Mesothelial cell of epicardium (in vitro differentiated cells): ENCODE results near the gene RPUSD4. TPM values are rescaled to one million over a fixed set of nuclear protein-coding genes. Genes with fewer than 3 reads are reported as not detected.

Experiments
- DNase-seq, 2 experiments: peaks; one replicate each; pipeline ENCODE4 v3.0.0; 2021; ENCODE audit warnings: low spot score in 2 of 2; ENCODE audit not compliant: unreplicated experiment in 2 of 2
- H3K27ac Mint-ChIP-seq: 2 replicates; pipeline ENCODE4 v1.8.0; 2021; ENCODE audit warnings: mixed read lengths
- H3K27me3 Mint-ChIP-seq: 2 replicates; pipeline ENCODE4 v1.8.0; 2021; ENCODE audit warnings: low read depth, mixed read lengths
- H3K36me3 Mint-ChIP-seq: 2 replicates; pipeline ENCODE4 v1.8.0; 2021; ENCODE audit warnings: mixed read lengths
- H3K4me1 Mint-ChIP-seq: 2 replicates; pipeline ENCODE4 v1.8.0; 2021; ENCODE audit warnings: mixed read lengths
- H3K4me3 Mint-ChIP-seq: 2 replicates; pipeline ENCODE4 v1.8.0; 2021; ENCODE audit warnings: mild to moderate bottlenecking, moderate library complexity, mixed read lengths
- H3K9me3 Mint-ChIP-seq: 2 replicates; pipeline ENCODE4 v1.8.0; 2021; ENCODE audit warnings: mixed read lengths
- CTCF ChIP-seq: fragments of 200-600 bp; sonication (generic); IDR thresholded peaks from one replicate; pipeline ENCODE4 v1.5.0; 2021; ENCODE audit warnings: antibody characterized with exemption; ENCODE audit not compliant: unreplicated experiment
- total RNA-seq: library from RNA; stranded (reverse); gene quantifications from 3 replicates; pipeline ENCODE4 v1.2.1, GENCODE V29; 2021

RPUSD4 gene
- total RNA-seq, 1 donor from 2014 or later, result 41.6 TPM

- no peak overlapping the region for H3K4me3 Mint-ChIP-seq
- H3K4me1 Mint-ChIP-seq, result peaks cover 38% of the 10 kb centered on the region
- H3K36me3 Mint-ChIP-seq, result peaks cover 5% of the 10 kb centered on the region
- no peak for TF ChIP-seq CTCF
- no peak for DNase-seq
- no peak overlapping the region for H3K27ac Mint-ChIP-seq
- peaks cover 10% of the 10 kb centered on the region for H3K9me3 Mint-ChIP-seq
- H3K27me3 Mint-ChIP-seq, result no peaks in the 10 kb centered on the region
These were observed 58.4 kb downstream of the RPUSD4 start for GRCh38 chr11:126153006-126153405.

GRCh38 chr11:126152586-126152985 is 58.9 kb downstream of the RPUSD4 start:
- peaks cover 42% of the 10 kb centered on the region for H3K4me1 Mint-ChIP-seq
- no peaks in the 10 kb centered on the region for H3K27me3 Mint-ChIP-seq
- TF ChIP-seq CTCF, result no peak
- H3K36me3 Mint-ChIP-seq, result peaks cover 5% of the 10 kb centered on the region
- peaks cover 10% of the 10 kb centered on the region for H3K9me3 Mint-ChIP-seq
- no peak for DNase-seq
- H3K27ac Mint-ChIP-seq, result peak overlapping the region; percentile 78
- no peak overlapping the region for H3K4me3 Mint-ChIP-seq

- no peak overlapping the region for H3K4me3 Mint-ChIP-seq
- DNase-seq, result no peak
- no peaks in the 10 kb centered on the region for H3K27me3 Mint-ChIP-seq
- peak overlapping the region; percentile 5 for H3K27ac Mint-ChIP-seq
- no peak for TF ChIP-seq CTCF
- peaks cover 10% of the 10 kb centered on the region for H3K9me3 Mint-ChIP-seq
- H3K4me1 Mint-ChIP-seq, result peaks cover 47% of the 10 kb centered on the region
- peaks cover 5% of the 10 kb centered on the region for H3K36me3 Mint-ChIP-seq
These were observed 59.3 kb downstream of the RPUSD4 start for GRCh38 chr11:126152152-126152551.

Other genes with a start within 250 kb of the RPUSD4 start
- gene CDON, start 148.8 kb downstream of the RPUSD4 start, total RNA-seq, result 159 to 180 TPM (median 165 TPM) in 3 replicates
- 20.3 to 23.9 TPM (median 20.7 TPM) in 3 replicates for gene FAM118B, start 132 bp upstream of the RPUSD4 start, total RNA-seq
- 85.7 to 90.9 TPM (median 86.7 TPM) in 3 replicates for gene SRPRA, start 57.2 kb upstream of the RPUSD4 start, total RNA-seq
- 44.5 to 50.7 TPM (median 48.6 TPM) in 3 replicates for gene FOXRED1, start 57.5 kb upstream of the RPUSD4 start, total RNA-seq
- 9.2 to 10.2 TPM (median 10.0 TPM) in 3 replicates for gene TIRAP, start 71.4 kb upstream of the RPUSD4 start, total RNA-seq
- 8.1 to 9.1 TPM (median 8.8 TPM) in 3 replicates for gene DCPS, start 92.4 kb upstream of the RPUSD4 start, total RNA-seq
- 15.6 to 17.4 TPM (median 16.4 TPM) in 3 replicates for gene ST3GAL4, start 144.0 kb upstream of the RPUSD4 start, total RNA-seq